D721Med (cell line): ENCODE measurements around the gene CAPN5.

ENCODE experiments used
- DNase-seq: peaks from one replicate; pipeline ENCODE4 v3.0.0; 2011; ENCODE audit warnings: low spot score; ENCODE audit not compliant: insufficient read length
- FAIRE-seq: peaks from 2 replicates; lab custom pipeline; 2011; peaks lifted over from hg19 to GRCh38; lab: Jason Lieb, UNC
- CTCF ChIP-seq: IDR thresholded peaks from 2 replicates; pipeline ENCODE4 v1.5.1; 2012; ENCODE audit warnings: mild to moderate bottlenecking, control low read depth; ENCODE audit not compliant: insufficient read depth; ENCODE audit errors: missing control alignments

Gene CAPN5

GRCh38 chr11:77101043-77101537 lies 34.3 kb downstream of the CAPN5 start:
- FAIRE-seq (no peak), DNase-seq (no peak)
- TF ChIP-seq CTCF = no peak

GRCh38 chr11:77102246-77103210 lies 35.8 kb downstream of the CAPN5 start, which contains the start of gene OMP:
Gene OMP (plus strand): TSS chr11:77102840. CDS start chr11:77102840, 0 bp downstream.
- DNase-seq (no peak), FAIRE-seq (no peak)
- no peak for TF ChIP-seq CTCF

- TF ChIP-seq CTCF = no peak
- FAIRE-seq (no peak), DNase-seq (no peak)
Observed at GRCh38 chr11:77103319-77103718, 36.5 kb downstream of the CAPN5 start.

- TF ChIP-seq CTCF = no peak
- FAIRE-seq = no peak
Observed at GRCh38 chr11:77104727-77105126, 38.0 kb downstream of the CAPN5 start.

GRCh38 chr11:77106321-77106720 lies 39.5 kb downstream of the CAPN5 start:
- no peak for TF ChIP-seq CTCF
- FAIRE-seq = no peak
- DNase-seq = no peak

More at GRCh38 chr11:77104727-77105126, 38.0 kb downstream of the CAPN5 start:
- no peak for DNase-seq

- FAIRE-seq = no peak
- TF ChIP-seq CTCF = no peak
- no peak for DNase-seq
Observed at GRCh38 chr11:77106759-77107158, 40.0 kb downstream of the CAPN5 start.

- no peak for DNase-seq
- no peak for TF ChIP-seq CTCF
- FAIRE-seq = no peak
Observed at GRCh38 chr11:77107950-77108349, 41.2 kb downstream of the CAPN5 start.
